Common myeloid progenitor, CD34-positive (primary cell): ENCODE data around the gene MRM2.

Source experiments
- CTCF ChIA-PET: fragments of 350-600 bp; sonication (Branson Sonifier 250); formaldehyde crosslinking; loops from one replicate; lab custom pipeline; 2021; ENCODE audit warnings: antibody characterized with exemption; lab: Charles Lee
- POLR2A ChIA-PET: fragments of 350-600 bp; sonication (Branson Sonifier 250); formaldehyde crosslinking; loops from one replicate; lab custom pipeline; 2021; ENCODE audit warnings: antibody characterized with exemption; lab: Charles Lee
- DNase-seq, 3 donors: peaks; one replicate each; pipeline versions ENCODE4 v3.0.0 to v3.0.0-alpha.2; 2013
- H3K27ac ChIP-seq, 2 experiments: 1 replicate in 1 of 2; 2 replicates in 1 of 2; pipeline ENCODE4 v1.7.0; 2013; ENCODE audit warnings: inconsistent platforms in 2 of 2, low read length in 2 of 2, mild to moderate bottlenecking in 2 of 2, low read depth in 1 of 2, moderate library complexity in 1 of 2; ENCODE audit not compliant: severe bottlenecking in 2 of 2, insufficient read depth in 1 of 2, poor library complexity in 1 of 2
- H3K27me3 ChIP-seq, 5 experiments: replicated peaks in 2 of 5; 1 replicate in 3 of 5; 2 replicates in 2 of 5; pipeline versions ENCODE4 v1.6.1 to v1.7.0; 2013; ENCODE audit warnings: low read length in 4 of 5, mild to moderate bottlenecking in 2 of 5, moderate library complexity in 2 of 5, inconsistent platforms in 1 of 5; ENCODE audit not compliant: insufficient read depth in 5 of 5, control insufficient read depth in 4 of 5
- H3K36me3 ChIP-seq, 4 experiments: 1 replicate in 2 of 4; 2 replicates in 2 of 4; pipeline versions ENCODE4 v1.6.1 to v1.7.0; 2013; ENCODE audit warnings: low read length in 3 of 4, control low read depth in 1 of 4, mild to moderate bottlenecking in 1 of 4; ENCODE audit not compliant: control insufficient read depth in 4 of 4, insufficient read depth in 4 of 4
- H3K4me1 ChIP-seq, 4 experiments: 1 replicate in 3 of 4; 2 replicates in 1 of 4; pipeline versions ENCODE4 v1.6.1 to v1.7.1; 2013; ENCODE audit warnings: low read length in 3 of 4, mild to moderate bottlenecking in 3 of 4, control low read depth in 1 of 4, inconsistent platforms in 1 of 4, moderate library complexity in 1 of 4; ENCODE audit not compliant: control insufficient read depth in 4 of 4, insufficient read depth in 4 of 4; ENCODE audit errors: control extremely low read depth in 1 of 4
- H3K4me3 ChIP-seq, 7 experiments: 1 replicate in 4 of 7; 2 replicates in 3 of 7; pipeline versions ENCODE4 v1.5.1 to v1.7.0; 2013; ENCODE audit warnings: mild to moderate bottlenecking in 7 of 7, low read length in 6 of 7, moderate library complexity in 6 of 7, inconsistent platforms in 2 of 7, low read depth in 2 of 7, control low read depth in 1 of 7; ENCODE audit not compliant: insufficient read depth in 4 of 7, control insufficient read depth in 1 of 7; ENCODE audit errors: extremely low read depth in 1 of 7
- H3K9me3 ChIP-seq, 5 experiments: 1 replicate in 4 of 5; 2 replicates in 1 of 5; pipeline versions ENCODE4 v1.6.1 to v1.7.1; 2013; ENCODE audit warnings: low read length in 4 of 5, mild to moderate bottlenecking in 2 of 5, inconsistent platforms in 1 of 5, low read depth in 1 of 5, moderate library complexity in 1 of 5; ENCODE audit not compliant: control insufficient read depth in 4 of 5, insufficient read depth in 2 of 5; ENCODE audit errors: control extremely low read depth in 1 of 5
- WGBS: methylation state at CpG from one replicate; pipeline ENCODE4 v1.1.5; 2013; ENCODE audit not compliant: insufficient coverage; 5-methylcytosine and 5-hydroxymethylcytosine counted together

The MRM2 gene

GRCh38 chr7:2195400-2196246 lies 46.4 kb downstream of the MRM2 start:
- H3K27ac ChIP-seq = no peak overlapping the region
- WGBS = over 99% methylated on average over 11 of the region's 13 CpGs
- DNase-seq = no peak
- ChIA-PET CTCF (interaction anchor here (1.2 to 1.5 kb wide), 2 partner anchors 14 to 26 kb away, joined by 3 to 4 read pairs; no protein-coding TSS in a partner anchor), POLR2A (interaction anchor here (0.6 kb wide), 1 partner anchor 78 kb away, joined by 3 read pairs; no protein-coding TSS in a partner anchor)
- no peak overlapping the region for H3K4me3 ChIP-seq
- H3K27me3 ChIP-seq = no peaks in the 10 kb centered on the region
- H3K36me3 ChIP-seq = peaks cover 8 to 65% (median 36%) of the 10 kb centered on the region in 4 experiments
- H3K4me1 ChIP-seq = no peaks in the 10 kb centered on the region
- peaks cover 0 to 12% (median 9%) of the 10 kb centered on the region in 5 experiments for H3K9me3 ChIP-seq

GRCh38 chr7:2193575-2194305 lies 48.3 kb downstream of the MRM2 start:
- POLR2A ChIA-PET = interaction anchor here (0.6 kb wide), 1 partner anchor 17 kb away, joined by 3 read pairs; no protein-coding TSS in a partner anchor
- 99% methylated on average over 9 of the region's 19 CpGs for WGBS
- DNase-seq = no peak
- H3K27ac ChIP-seq = no peak overlapping the region
- CTCF ChIA-PET = interaction anchor here (1.2 kb wide), 1 partner anchor 17 kb away, joined by 3 read pairs; no protein-coding TSS in a partner anchor
- H3K4me1 ChIP-seq = no peaks in the 10 kb centered on the region
- no peak overlapping the region for H3K4me3 ChIP-seq
- H3K36me3 ChIP-seq = peaks cover 7 to 59% (median 27%) of the 10 kb centered on the region in 4 experiments
- H3K9me3 ChIP-seq = peaks cover 0 to 22% (median 14%) of the 10 kb centered on the region in 5 experiments
- H3K27me3 ChIP-seq = no peaks in the 10 kb centered on the region

- no peaks in the 10 kb centered on the region for H3K4me1 ChIP-seq
- peaks cover 0 to 22% (median 15%) of the 10 kb centered on the region in 5 experiments for H3K9me3 ChIP-seq
- CTCF ChIA-PET = no interaction called here
- peaks cover 5 to 58% (median 25%) of the 10 kb centered on the region in 4 experiments for H3K36me3 ChIP-seq
- WGBS = 98% methylated on average over 15 of the region's 18 CpGs
- H3K4me3 ChIP-seq = no peak overlapping the region
- H3K27me3 ChIP-seq = no peaks in the 10 kb centered on the region
- H3K27ac ChIP-seq = no peak overlapping the region
- POLR2A ChIA-PET = interaction anchor here (0.6 kb wide), 1 partner anchor 16 kb away, joined by 3 read pairs; no protein-coding TSS in a partner anchor
- DNase-seq = no peak
These were observed 49.0 kb downstream of the MRM2 start for GRCh38 chr7:2192831-2193534.

DNA sequence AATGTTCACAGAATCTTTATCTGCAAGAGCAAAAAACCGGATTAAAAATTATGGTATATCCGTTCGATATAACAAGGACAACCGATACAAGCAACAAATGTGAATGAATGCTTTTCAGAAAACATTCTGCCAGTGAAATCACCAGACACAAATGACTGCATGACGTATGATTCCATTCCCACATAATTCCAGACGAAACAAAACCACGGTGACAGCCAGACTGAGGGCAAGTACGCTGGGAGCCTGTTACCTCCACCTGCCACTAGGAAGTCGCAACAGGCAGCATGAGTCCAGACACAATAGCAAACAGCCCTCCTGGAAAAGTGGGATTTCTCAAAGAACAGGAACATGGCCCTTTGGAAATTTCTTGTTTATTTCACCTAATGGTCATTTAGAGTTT lies 51.0 kb downstream of the MRM2 start:
- no peak overlapping the region for H3K27ac ChIP-seq
- peaks cover 2 to 42% (median 18%) of the 10 kb centered on the region in 4 experiments for H3K36me3 ChIP-seq
- CTCF ChIA-PET = interaction anchor here (0.6 kb wide), 1 partner anchor 130 kb away, joined by 3 read pairs; no protein-coding TSS in a partner anchor
- no peak overlapping the region for H3K4me3 ChIP-seq
- H3K4me1 ChIP-seq = no peaks in the 10 kb centered on the region
- DNase-seq = no peak
- H3K9me3 ChIP-seq = peaks cover 0 to 20% (median 12%) of the 10 kb centered on the region in 5 experiments
- POLR2A ChIA-PET = no interaction called here
- no peaks in the 10 kb centered on the region for H3K27me3 ChIP-seq
- WGBS = 98% methylated on average over 8 of the region's 9 CpGs

DNA sequence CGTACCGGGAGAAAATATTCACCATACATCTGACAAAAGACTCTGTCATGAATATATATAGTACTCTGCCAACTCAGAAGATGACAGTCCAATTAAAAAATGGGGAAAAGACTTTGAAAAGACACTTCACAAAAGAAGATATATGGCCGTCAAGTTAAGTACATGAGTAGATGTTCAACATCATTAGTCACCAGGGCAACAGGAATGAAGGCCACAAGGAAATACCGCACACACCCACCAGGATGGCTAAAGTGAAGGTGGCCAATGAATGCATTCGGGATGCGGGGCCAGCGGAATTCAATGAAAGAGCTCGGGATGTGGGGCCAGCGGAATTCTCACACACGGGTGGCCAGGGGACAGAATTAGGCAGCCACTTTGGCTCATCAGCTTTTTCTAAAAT lies 51.5 kb downstream of the MRM2 start:
- peaks cover 0 to 15% (median 8%) of the 10 kb centered on the region in 5 experiments for H3K9me3 ChIP-seq
- CTCF ChIA-PET = no interaction called here
- WGBS = 94% methylated on average over 9 of the region's 10 CpGs
- no peaks in the 10 kb centered on the region for H3K4me1 ChIP-seq
- POLR2A ChIA-PET = no interaction called here
- H3K27me3 ChIP-seq = no peaks in the 10 kb centered on the region
- H3K27ac ChIP-seq = no peak overlapping the region
- H3K4me3 ChIP-seq = no peak overlapping the region
- DNase-seq = no peak
- H3K36me3 ChIP-seq = peaks cover 2 to 40% (median 13%) of the 10 kb centered on the region in 4 experiments

GRCh38 chr7:2186166-2186565 lies 55.8 kb downstream of the MRM2 start:
- 100% methylated on average over 3 of the region's 4 CpGs for WGBS
- ChIA-PET POLR2A (no interaction called here), CTCF (interaction anchor here (1.1 kb wide), 1 partner anchor 10 kb away, joined by 5 read pairs; no protein-coding TSS in a partner anchor)
- no peaks in the 10 kb centered on the region for H3K27me3 ChIP-seq
- no peak overlapping the region for H3K27ac ChIP-seq
- H3K4me3 ChIP-seq = no peak overlapping the region
- no peaks in the 10 kb centered on the region for H3K4me1 ChIP-seq
- peaks cover 0 to 10% (median 5%) of the 10 kb centered on the region in 5 experiments for H3K9me3 ChIP-seq
- peaks cover 0 to 24% (median 8%) of the 10 kb centered on the region in 4 experiments for H3K36me3 ChIP-seq
- no peak for DNase-seq
